ENCODE results near the gene RIPOR2.

Gene RIPOR2

GRCh38 chr6:24840187-24840586 is 95.6 kb downstream of the RIPOR2 start:
- DNase-seq, result no peak

GRCh38 chr6:24838994-24839393 is 96.8 kb downstream of the RIPOR2 start:
- DNase-seq, result no peak

GRCh38 chr6:24838081-24838480 is 97.7 kb downstream of the RIPOR2 start:
- DNase-seq, result no peak

- DNase-seq, result no peak
These were observed 99.7 kb downstream of the RIPOR2 start for GRCh38 chr6:24836109-24836508.

GRCh38 chr6:24833711-24834386 is 101.9 kb downstream of the RIPOR2 start:
- no peak for DNase-seq

- no peak for DNase-seq
These were observed 103.0 kb downstream of the RIPOR2 start for GRCh38 chr6:24832794-24833193.

- no peak for DNase-seq
These were observed 103.7 kb downstream of the RIPOR2 start for GRCh38 chr6:24831771-24832716.

GRCh38 chr6:24829657-24830056 is 106.1 kb downstream of the RIPOR2 start:
- no peak for DNase-seq

GRCh38 chr6:24827970-24828369 is 107.8 kb downstream of the RIPOR2 start:
- no peak for DNase-seq

- DNase-seq, result no peak
These were observed 108.6 kb downstream of the RIPOR2 start for GRCh38 chr6:24827162-24827561.

GRCh38 chr6:24825130-24825630 is 110.6 kb downstream of the RIPOR2 start:
- no peak for DNase-seq

- peak; percentile 78 for DNase-seq
These were observed 111.4 kb downstream of the RIPOR2 start for GRCh38 chr6:24824142-24824938.

- DNase-seq, result no peak
These were observed 112.6 kb downstream of the RIPOR2 start for GRCh38 chr6:24823185-24823584.

- DNase-seq, result no peak
These were observed 113.1 kb downstream of the RIPOR2 start for GRCh38 chr6:24822696-24823095.

- no peak for DNase-seq
These were observed 113.8 kb downstream of the RIPOR2 start for GRCh38 chr6:24821860-24822444.

GRCh38 chr6:24818346-24818745 is 117.4 kb downstream of the RIPOR2 start:
- DNase-seq, result no peak

- no peak for DNase-seq
These were observed 126.0 kb downstream of the RIPOR2 start for GRCh38 chr6:24809728-24810127.

GRCh38 chr6:24807584-24807983 is 128.2 kb downstream of the RIPOR2 start:
- DNase-seq, result no peak

GRCh38 chr6:24802271-24803059 is 133.3 kb downstream of the RIPOR2 start:
- no peak for DNase-seq

GRCh38 chr6:24799541-24799915 is 136.2 kb downstream of the RIPOR2 start:
- DNase-seq, result no peak

- DNase-seq, result no peak
These were observed 136.8 kb downstream of the RIPOR2 start, which contains the start of gene ARMH2 for GRCh38 chr6:24798740-24799540. ARMH2 (minus strand) TSS chr6:24798917; CDS start chr6:24798857, 60 bp downstream.
